HG03439 (cell line): Measurements from ENCODE around the gene FMO3.

Experiments
- ATAC-seq: cut with Tn5 transposase; IDR thresholded peaks from one replicate; pipeline ENCODE4 v1.9.1; 2021; ENCODE audit warnings: mild to moderate bottlenecking, moderate library complexity; ENCODE audit not compliant: unreplicated experiment

Gene FMO3

GRCh38 chr1:171155484-171155883 is 64.8 kb downstream of the FMO3 start:
- ATAC-seq = no peak

- ATAC-seq = no peak
These were observed 67.4 kb downstream of the FMO3 start for GRCh38 chr1:171158096-171158495.

DNA sequence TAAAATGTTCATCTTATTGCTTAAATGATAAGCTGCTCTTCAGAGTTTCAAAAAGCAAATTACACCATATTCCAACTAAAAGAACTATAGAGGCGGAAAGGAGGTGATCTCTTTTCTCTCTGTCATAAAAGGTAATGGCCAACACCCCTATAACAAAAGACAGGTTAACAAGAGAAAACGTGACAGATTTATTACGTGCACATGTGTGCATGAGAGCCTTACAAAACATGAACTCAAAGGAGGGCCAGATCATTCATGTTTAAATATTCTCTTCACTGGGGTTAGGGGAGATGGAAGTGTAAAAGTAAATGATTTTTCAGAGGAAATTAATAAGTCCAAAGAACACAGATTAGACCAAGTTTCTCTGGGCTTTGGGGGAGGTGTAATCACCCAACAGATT is 67.8 kb downstream of the FMO3 start:
- no peak for ATAC-seq

DNA sequence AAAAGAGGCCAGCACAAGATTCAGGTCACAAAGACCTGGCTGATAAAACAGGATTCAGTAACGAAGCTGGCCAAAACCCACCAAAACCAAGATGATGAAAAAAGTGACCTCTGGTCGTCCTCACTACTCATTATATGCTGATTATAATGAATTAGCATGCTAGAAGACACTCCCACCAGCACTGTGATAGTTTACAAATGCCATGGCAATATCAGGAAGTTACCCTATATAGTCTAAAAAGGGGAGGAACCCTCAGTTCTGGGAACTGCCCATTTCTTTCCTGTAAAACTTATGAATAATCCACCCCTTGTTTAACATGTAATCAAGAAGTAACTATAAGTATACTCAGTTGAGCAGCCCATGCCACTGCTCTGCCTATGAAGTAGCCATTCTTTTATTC is 68.4 kb downstream of the FMO3 start:
- no peak for ATAC-seq

GRCh38 chr1:171160211-171160610 is 69.5 kb downstream of the FMO3 start:
- ATAC-seq = no peak

GRCh38 chr1:171160639-171161354 is 70.1 kb downstream of the FMO3 start:
- ATAC-seq = no peak

DNA sequence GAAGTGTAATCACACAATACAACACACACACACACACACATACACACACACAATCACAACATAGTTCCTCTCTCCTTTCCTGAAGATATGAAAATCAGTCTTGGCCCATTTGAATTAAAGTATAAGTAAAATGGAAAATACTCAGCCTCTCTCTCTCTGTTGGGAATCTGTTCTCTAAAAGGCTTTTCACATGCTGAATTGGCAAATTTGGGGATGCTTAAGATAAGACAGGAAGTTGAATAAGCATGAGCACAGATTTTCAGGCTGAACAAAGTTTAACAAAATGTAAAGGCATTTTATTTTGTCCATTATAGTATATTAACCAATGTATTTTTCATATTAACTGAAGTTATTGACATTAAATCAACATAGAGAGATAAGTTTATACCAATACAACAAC is 70.7 kb downstream of the FMO3 start:
- ATAC-seq = no peak

DNA sequence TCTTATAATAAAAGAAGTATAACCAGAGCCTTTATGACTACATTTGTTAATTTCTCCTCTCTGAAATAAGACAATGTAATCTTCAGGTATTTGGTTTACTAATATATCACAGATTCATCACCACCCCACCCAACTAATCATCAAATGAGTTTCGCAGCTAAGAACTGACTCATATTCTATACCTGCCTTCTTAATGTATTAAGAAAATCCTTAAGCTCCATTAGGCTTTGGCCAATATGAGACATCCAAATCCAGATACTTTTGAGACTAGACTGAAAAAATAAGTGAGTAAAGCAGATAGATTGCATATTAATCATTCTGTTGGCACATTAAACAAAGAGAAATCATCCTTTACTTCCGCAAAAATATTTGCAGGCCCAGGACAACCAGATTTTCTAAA is 75.7 kb downstream of the FMO3 start:
- ATAC-seq = no peak
